GM12878 (cell line): ENCODE data around the gene SAMD4A. TPM values are rescaled to one million over a fixed set of nuclear protein-coding genes. Genes with fewer than 3 reads are reported as not detected.

ENCODE experiments used
- ATAC-seq: fragments of 200-7000 bp; cut with Tn5 transposase; 3 replicates; pipeline ENCODE4 v1.9.1; 2020; ENCODE audit warnings: mild to moderate bottlenecking, moderate library complexity
- BruUV-seq: library from RNA; stranded (reverse); fragments of 400-500 nt; replicated peaks from 2 replicates; lab custom pipeline; 2021; lab: Mats Ljungman, UMichigan
- CTCF ChIA-PET: fragments of 300-600 bp; sonication (Branson Sonifier 250); formaldehyde crosslinking; extraction: SDS; loops from one replicate; lab custom pipeline; 2021; ENCODE audit warnings: inconsistent platforms; lab: Yijun Ruan, JAX
- POLR2A ChIA-PET: fragments of 350-600 bp; formaldehyde crosslinking; extraction: SDS; loops from one replicate; lab custom pipeline; 2021; ENCODE audit warnings: inconsistent platforms; lab: Charles Lee
- RAD21 ChIA-PET: fragments of 300-600 bp; sonication (Branson Sonifier 250); formaldehyde crosslinking; loops from one replicate; lab custom pipeline; 2023; ENCODE audit warnings: antibody characterized with exemption; ENCODE audit not compliant: unreplicated experiment; lab: Charles Lee
- SMC1A ChIA-PET: fragments of 300-600 bp; sonication (Branson Sonifier 250); formaldehyde crosslinking; loops from one replicate; lab custom pipeline; 2023; ENCODE audit not compliant: unreplicated experiment, uncharacterized antibody; lab: Charles Lee
- DNase-seq: peaks from one replicate; pipeline ENCODE4 v3.0.0-alpha.2; 2011; ENCODE audit warnings: low read depth, low spot score
- FAIRE-seq: peaks from 3 replicates; lab custom pipeline; 2011; peaks lifted over from hg19 to GRCh38; lab: Jason Lieb, UNC
- H2AFZ ChIP-seq: 2 replicates; pipeline ENCODE4 v1.6.0; 2011; ENCODE audit warnings: low read depth, low read length, control low read depth; ENCODE audit not compliant: control insufficient read depth
- H3K27ac ChIP-seq: 2 replicates; pipeline ENCODE4 v1.5.1; 2011; ENCODE audit warnings: control low read depth; ENCODE audit not compliant: control insufficient read depth, insufficient read depth
- H3K27me3 ChIP-seq, 2 experiments: replicated peaks in 1 of 2; 2 replicates each; pipeline versions ENCODE4 v1.6.0 to v1.6.1; 2011; ENCODE audit warnings: low read length in 1 of 2; ENCODE audit not compliant: control insufficient read depth in 2 of 2, insufficient read depth in 2 of 2
- H3K36me3 ChIP-seq, 2 experiments: 2 replicates each; pipeline ENCODE4 v1.5.1; 2011; ENCODE audit warnings: low read length in 1 of 2; ENCODE audit not compliant: control insufficient read depth in 2 of 2, insufficient read depth in 2 of 2
- H3K4me1 ChIP-seq: 2 replicates; pipeline ENCODE4 v1.6.1; 2011; ENCODE audit warnings: mild to moderate bottlenecking, low read length, moderate library complexity, mixed read lengths; ENCODE audit not compliant: control insufficient read depth, insufficient read depth
- H3K4me2 ChIP-seq: 2 replicates; pipeline ENCODE4 v1.6.0; 2011; ENCODE audit warnings: control low read depth; ENCODE audit not compliant: control insufficient read depth, insufficient read depth
- H3K4me3 ChIP-seq: fragments of 200-600 bp; sonication (generic); 2 replicates; pipeline ENCODE4 v1.5.1; 2016
- H3K79me2 ChIP-seq: 2 replicates; pipeline ENCODE4 v1.6.0; 2011; ENCODE audit warnings: low read length; ENCODE audit not compliant: control insufficient read depth, insufficient read depth
- H3K9ac ChIP-seq: 2 replicates; pipeline ENCODE4 v1.8.0; 2011; ENCODE audit warnings: low read length, control low read depth, mixed read lengths; ENCODE audit not compliant: control insufficient read depth, insufficient read depth
- H3K9me3 ChIP-seq: replicated peaks from 3 replicates; pipeline ENCODE4 v1.5.1; 2011; ENCODE audit warnings: mild to moderate bottlenecking, low read length; ENCODE audit not compliant: control insufficient read depth, insufficient read depth
- H4K20me1 ChIP-seq: 2 replicates; pipeline ENCODE4 v1.6.0; 2011; ENCODE audit not compliant: control insufficient read depth, insufficient read depth
- ASH2L ChIP-seq: fragments of 300-600, 200-600 bp; sonication (generic); IDR thresholded peaks from 2 replicates; pipeline ENCODE4 v1.6.1; 2017; ENCODE audit warnings: low read depth, mild to moderate bottlenecking, borderline replicate concordance
- EGR1 ChIP-seq, 2 experiments: IDR thresholded peaks; 1 replicate in 1 of 2; 2 replicates in 1 of 2; pipeline ENCODE4 v1.6.1; 2011 to 2012; ENCODE audit warnings: low read depth in 2 of 2, low read length in 2 of 2, borderline replicate concordance in 1 of 2, mild to moderate bottlenecking in 1 of 2, moderate library complexity in 1 of 2
- FOS ChIP-seq: IDR thresholded peaks from 3 replicates; pipeline ENCODE4 v1.6.1; 2011; ENCODE audit warnings: borderline replicate concordance; ENCODE audit not compliant: insufficient read length; ENCODE audit errors: extremely low read depth
- MTA2 ChIP-seq: fragments of 450-650 bp; IDR thresholded peaks from 2 replicates; pipeline ENCODE4 v1.6.1; 2016; ENCODE audit warnings: low read depth, mild to moderate bottlenecking, moderate library complexity
- MYB ChIP-seq: fragments of 150-350 bp; IDR thresholded peaks from 2 replicates; pipeline ENCODE4 v1.6.1; 2014; ENCODE audit warnings: mild to moderate bottlenecking, low read depth, low read length, borderline replicate concordance
- PAX8 ChIP-seq: fragments of 450-650 bp; IDR thresholded peaks from 2 replicates; pipeline ENCODE4 v1.6.1; 2017; ENCODE audit warnings: mild to moderate bottlenecking, moderate library complexity
- RAD51 ChIP-seq: fragments of 450-650 bp; IDR thresholded peaks from 2 replicates; pipeline ENCODE4 v1.6.1; 2016; ENCODE audit warnings: moderate library complexity, mild to moderate bottlenecking, inconsistent platforms
- RB1 ChIP-seq: fragments of 450-650 bp; formaldehyde crosslinking; IDR thresholded peaks from 2 replicates; pipeline ENCODE4 v1.6.1; 2017; ENCODE audit warnings: mild to moderate bottlenecking, borderline replicate concordance
- RFX5 ChIP-seq: IDR thresholded peaks from 2 replicates; pipeline ENCODE4 v1.6.1; 2011; ENCODE audit warnings: low read depth, low read length, improper control_type of control experiment
- SMAD1 ChIP-seq: fragments of 450-650 bp; IDR thresholded peaks from 2 replicates; pipeline ENCODE4 v1.6.1; 2018; ENCODE audit warnings: mild to moderate bottlenecking, low read depth; ENCODE audit not compliant: partially characterized antibody
- SMAD5 ChIP-seq: IDR thresholded peaks from 2 replicates; pipeline ENCODE4 v1.6.1; 2016; ENCODE audit warnings: antibody characterized with exemption, low read depth
- ZNF207 ChIP-seq: fragments of 450-650 bp; IDR thresholded peaks from 2 replicates; pipeline ENCODE4 v1.6.1; 2014; ENCODE audit warnings: antibody characterized with exemption, mild to moderate bottlenecking, borderline replicate concordance
- WGBS: methylation state at CpG from one replicate; pipeline ENCODE4 v1.1.6; 2016; ENCODE audit warnings: low lambda C conversion rate; ENCODE audit not compliant: insufficient replicate concordance, insufficient coverage; ENCODE audit errors: missing lambda C conversion rate; 5-methylcytosine and 5-hydroxymethylcytosine counted together
- in situ Hi-C: fragments of 300-500 bp; cut with MboI; formaldehyde crosslinking; loops from 9 replicates; pipeline ENCODE4 v1.14.3; 2018; ENCODE audit warnings: mixed read lengths
- intact Hi-C: fragments of 100-400 bp; cut with micrococcal nuclease; formaldehyde crosslinking; loops from one replicate; pipeline ENCODE4 v1.14.2; 2022; ENCODE audit not compliant: unreplicated experiment
- polyA plus RNA-seq, 11 experiments: library from polyadenylated mRNA; depleted of rRNA in 4 of 11; unstranded in 6 of 11; stranded (reverse) in 5 of 11; fragments of >200 nt; fragmentation: Nextera tagmentation in 4 of 11; fragmentation: Illumina TruSeq in 1 of 11; extraction: Ambion mirVana in 4 of 11; extraction: Trizol in 1 of 11; gene quantifications; 1 replicate in 1 of 11; 2 replicates in 10 of 11; pipeline versions ENCODE4 v1.2.1 to v1.2.3, GENCODE V29; 2011 to 2016; ENCODE audit warnings: inconsistent platforms in 2 of 11, missing spikeins in 2 of 11, low read depth in 1 of 11
- total RNA-seq, 4 experiments: library from RNA; depleted of rRNA in 3 of 4; stranded (reverse); fragments of >200 nt in 3 of 4; fragmentation: Illumina TruSeq in 1 of 4; extraction: Trizol in 1 of 4; gene quantifications; 2 replicates each; pipeline versions ENCODE4 v1.2.1 to v1.2.3, GENCODE V29; 2013 to 2021
- TF ChIP-seq, protein P1 (sequence below): IDR thresholded peaks from 2 replicates; pipeline ENCODE4 v1.6.1; 2012; ENCODE audit warnings: low read depth, low read length, improper control_type of control experiment
- TF ChIP-seq, protein P2 (sequence below): fragments of 450-650 bp; IDR thresholded peaks from 2 replicates; pipeline ENCODE4 v1.6.1; 2016; ENCODE audit warnings: mild to moderate bottlenecking, moderate library complexity, borderline replicate concordance

SAMD4A gene
- total and polyA plus RNA-seq, 10 of the 15 experiments (the other 5 are each of a cell fraction or from before 2014, with no cell fraction given): 0.05 to 0.56 (median 0.31) TPM

DNA sequence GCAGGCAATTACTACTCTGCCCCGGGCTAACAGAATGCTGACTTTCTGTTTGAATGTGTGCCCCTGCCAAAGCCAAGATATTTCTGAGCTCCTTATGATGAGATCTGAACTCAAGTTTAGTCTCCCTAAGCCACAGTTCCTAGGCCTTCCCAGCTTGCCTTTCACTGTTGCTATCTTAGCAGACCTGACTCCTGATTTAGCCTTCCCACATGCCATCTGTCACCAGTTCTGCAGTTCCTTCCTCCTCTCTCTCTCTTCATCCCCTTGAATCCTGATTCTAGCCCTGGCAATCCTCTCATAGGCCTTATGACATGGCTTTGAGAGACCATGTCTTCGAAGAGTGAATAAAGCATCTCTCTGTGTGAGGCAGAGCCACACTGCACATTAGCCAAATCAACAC, 12.5 kb upstream of the SAMD4A start:
- Histone ChIP-seq H3K79me2 (no peaks in the 10 kb centered on the region), H2AFZ (no peak overlapping the region), H3K4me3 (no peak overlapping the region), H3K27me3 (no peaks in the 10 kb centered on the region), H3K36me3 (no peaks in the 10 kb centered on the region), H3K9me3 (no peaks in the 10 kb centered on the region), H3K27ac (no peak overlapping the region), H3K4me1 (no peaks in the 10 kb centered on the region), H3K4me2 (no peak overlapping the region), H3K9ac (no peak overlapping the region), H4K20me1 (no peaks in the 10 kb centered on the region)
- FAIRE-seq: no peak
- no peak for DNase-seq
- ChIA-PET RAD21 (no interaction called here), SMC1A (interaction anchor here (0.8 kb wide), 1 partner anchor 89 kb away, joined by 3 read pairs; no protein-coding TSS in a partner anchor), POLR2A (no interaction called here), CTCF (interaction anchor here (0.6 to 1.6 kb wide), 2 partner anchors 10 to 16 kb away, joined by 3 read pairs; no protein-coding TSS in a partner anchor)
- ATAC-seq: no peak
- TF ChIP-seq MYB (no peak), SMAD1 (no peak), RB1 (no peak), ZNF207 (no peak), ASH2L (no peak), FOS (no peak), SMAD5 (no peak), RFX5 (no peak), RAD51 (no peak), PAX8 (no peak), EGR1 (IDR thresholded peaks at IDR 0.05; ENCODE audit: borderline replicate concordance in 1 of 2, low read depth in 2 of 2, low read length in 2 of 2) (no peak), MTA2 (no peak)
- TF ChIP-seq, protein P1, sequence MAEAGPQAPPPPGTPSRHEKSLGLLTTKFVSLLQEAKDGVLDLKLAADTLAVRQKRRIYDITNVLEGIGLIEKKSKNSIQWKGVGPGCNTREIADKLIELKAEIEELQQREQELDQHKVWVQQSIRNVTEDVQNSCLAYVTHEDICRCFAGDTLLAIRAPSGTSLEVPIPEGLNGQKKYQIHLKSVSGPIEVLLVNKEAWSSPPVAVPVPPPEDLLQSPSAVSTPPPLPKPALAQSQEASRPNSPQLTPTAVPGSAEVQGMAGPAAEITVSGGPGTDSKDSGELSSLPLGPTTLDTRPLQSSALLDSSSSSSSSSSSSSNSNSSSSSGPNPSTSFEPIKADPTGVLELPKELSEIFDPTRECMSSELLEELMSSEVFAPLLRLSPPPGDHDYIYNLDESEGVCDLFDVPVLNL: no peak
- TF ChIP-seq, protein P2, sequence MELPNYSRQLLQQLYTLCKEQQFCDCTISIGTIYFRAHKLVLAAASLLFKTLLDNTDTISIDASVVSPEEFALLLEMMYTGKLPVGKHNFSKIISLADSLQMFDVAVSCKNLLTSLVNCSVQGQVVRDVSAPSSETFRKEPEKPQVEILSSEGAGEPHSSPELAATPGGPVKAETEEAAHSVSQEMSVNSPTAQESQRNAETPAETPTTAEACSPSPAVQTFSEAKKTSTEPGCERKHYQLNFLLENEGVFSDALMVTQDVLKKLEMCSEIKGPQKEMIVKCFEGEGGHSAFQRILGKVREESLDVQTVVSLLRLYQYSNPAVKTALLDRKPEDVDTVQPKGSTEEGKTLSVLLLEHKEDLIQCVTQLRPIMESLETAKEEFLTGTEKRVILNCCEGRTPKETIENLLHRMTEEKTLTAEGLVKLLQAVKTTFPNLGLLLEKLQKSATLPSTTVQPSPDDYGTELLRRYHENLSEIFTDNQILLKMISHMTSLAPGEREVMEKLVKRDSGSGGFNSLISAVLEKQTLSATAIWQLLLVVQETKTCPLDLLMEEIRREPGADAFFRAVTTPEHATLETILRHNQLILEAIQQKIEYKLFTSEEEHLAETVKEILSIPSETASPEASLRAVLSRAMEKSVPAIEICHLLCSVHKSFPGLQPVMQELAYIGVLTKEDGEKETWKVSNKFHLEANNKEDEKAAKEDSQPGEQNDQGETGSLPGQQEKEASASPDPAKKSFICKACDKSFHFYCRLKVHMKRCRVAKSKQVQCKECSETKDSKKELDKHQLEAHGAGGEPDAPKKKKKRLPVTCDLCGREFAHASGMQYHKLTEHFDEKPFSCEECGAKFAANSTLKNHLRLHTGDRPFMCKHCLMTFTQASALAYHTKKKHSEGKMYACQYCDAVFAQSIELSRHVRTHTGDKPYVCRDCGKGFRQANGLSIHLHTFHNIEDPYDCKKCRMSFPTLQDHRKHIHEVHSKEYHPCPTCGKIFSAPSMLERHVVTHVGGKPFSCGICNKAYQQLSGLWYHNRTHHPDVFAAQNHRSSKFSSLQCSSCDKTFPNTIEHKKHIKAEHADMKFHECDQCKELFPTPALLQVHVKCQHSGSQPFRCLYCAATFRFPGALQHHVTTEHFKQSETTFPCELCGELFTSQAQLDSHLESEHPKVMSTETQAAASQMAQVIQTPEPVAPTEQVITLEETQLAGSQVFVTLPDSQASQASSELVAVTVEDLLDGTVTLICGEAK: no peak
- 46% methylated on average over 2 of the region's 2 CpGs for WGBS
- intact Hi-C loops (no loop called here), in situ Hi-C loops (no loop called here)
- BruUV-seq: no TSS peak
